TTC549 (cell line): ENCODE results near the gene RBFOX1.

Source experiments
- FAIRE-seq: peaks from 2 replicates; lab custom pipeline; 2012; peaks lifted over from hg19 to GRCh38; lab: Jason Lieb, UNC

Gene RBFOX1

DNA sequence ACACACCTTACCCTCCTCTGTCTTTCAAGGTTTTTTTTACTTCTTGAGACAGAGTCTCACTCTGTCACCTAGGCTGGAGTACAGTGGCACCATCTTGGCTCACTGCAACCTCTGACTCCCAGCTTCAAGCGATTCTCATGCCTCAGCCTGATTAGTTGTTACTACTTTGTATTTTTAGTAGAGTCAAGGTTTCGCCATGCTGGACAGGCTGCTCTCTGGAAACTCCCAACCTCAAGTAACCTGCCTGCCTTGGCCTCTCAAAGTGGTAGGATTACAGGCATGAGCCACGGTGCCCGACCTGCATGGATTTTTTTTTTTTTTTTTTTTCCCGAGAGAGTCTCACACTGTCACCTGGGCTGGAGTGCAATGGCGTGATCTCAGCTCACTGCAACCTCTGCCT lies 273.2 kb downstream of the RBFOX1 start:
- no peak for FAIRE-seq

DNA sequence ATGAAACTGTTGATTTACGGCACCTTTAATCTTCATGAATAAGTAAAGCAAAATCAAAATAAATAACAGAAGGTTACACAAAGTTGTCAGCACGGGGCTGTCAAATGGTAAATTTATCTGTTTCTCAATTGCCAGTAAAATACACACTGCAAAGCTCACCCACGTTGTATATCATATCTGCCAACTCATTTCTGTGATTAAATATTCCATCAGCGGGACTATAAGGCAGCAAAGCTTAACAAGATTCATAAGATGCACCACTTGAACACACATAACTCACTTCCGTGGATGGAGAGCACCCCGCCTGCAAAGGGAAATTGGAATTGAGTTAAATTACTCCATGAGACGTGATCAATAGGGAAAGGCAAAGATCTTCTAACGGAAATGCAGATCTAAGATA lies 280.0 kb downstream of the RBFOX1 start:
- FAIRE-seq = no peak

DNA sequence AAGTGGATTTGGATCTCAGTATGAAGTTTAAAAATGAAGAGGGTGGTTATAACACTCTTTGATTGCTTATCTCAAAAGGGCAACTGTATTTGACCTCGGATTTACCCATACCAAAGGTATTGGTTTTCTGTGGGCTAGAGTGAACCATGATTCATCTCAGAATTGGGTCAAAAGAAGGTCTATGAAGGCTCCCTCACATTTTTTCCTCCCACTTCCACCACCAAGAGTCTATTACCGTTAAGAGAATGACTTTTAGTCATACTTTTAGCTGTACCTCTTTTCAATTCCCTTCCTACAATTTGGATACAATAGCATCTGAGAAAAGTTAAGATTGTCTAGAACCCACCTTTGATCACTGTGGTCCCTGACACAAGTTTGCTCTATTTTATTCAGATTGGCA lies 280.9 kb downstream of the RBFOX1 start:
- FAIRE-seq = no peak

DNA sequence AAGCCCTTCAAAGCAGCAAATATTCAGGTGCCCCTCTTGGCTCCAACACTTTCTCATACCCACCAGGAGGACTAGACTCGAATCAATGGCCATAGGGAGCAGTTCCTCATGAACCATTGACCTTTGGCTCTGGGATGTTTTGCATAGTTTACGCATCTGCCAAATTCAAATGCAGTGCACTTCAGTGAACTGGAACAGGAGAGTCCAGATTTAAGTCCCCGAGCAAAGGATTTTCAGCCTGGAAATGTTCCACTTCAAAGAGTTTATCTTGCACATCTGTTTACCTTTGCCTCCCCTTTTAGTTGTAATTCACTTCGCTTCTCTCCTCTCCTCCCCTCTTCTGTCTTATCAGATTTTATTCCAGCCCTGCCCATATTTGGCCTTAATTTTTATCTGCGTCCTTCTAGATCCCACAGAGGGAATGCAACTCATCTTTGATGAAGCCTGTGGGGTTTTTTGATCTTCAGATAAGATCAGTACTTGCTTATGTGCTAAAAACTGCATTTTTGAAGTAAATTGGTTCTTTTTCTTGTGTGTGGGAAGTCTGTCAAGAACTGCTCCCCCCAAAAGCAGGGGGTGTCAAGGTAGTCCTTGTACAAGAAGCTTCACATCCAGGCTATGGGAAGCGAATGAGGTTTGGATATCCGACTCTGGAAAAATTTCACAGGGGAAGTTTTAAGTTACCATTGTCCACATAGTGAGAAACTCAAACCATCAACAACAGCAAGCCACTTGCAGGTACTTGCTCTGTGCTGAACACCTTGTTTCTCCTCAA lies 281.6 kb downstream of the RBFOX1 start:
- no peak for FAIRE-seq

DNA sequence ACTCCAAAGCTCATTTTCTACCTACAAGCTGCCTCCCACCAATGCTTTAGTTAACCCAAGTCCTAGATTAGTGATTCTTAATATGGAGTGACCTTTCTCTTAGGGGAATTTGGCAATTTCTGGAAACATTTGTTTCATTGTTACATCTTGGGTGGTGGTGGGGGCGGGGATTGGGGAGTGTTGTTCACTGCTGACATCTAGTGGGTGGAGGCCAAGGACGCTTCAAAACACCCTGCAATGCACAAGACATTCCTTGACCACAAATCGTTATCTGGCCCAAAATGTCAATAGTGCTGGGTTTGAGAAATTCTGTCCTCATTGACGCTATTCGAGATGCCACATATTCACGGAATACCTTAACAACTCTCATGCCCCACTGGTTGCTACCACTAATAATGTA lies 282.9 kb downstream of the RBFOX1 start:
- FAIRE-seq = no peak

DNA sequence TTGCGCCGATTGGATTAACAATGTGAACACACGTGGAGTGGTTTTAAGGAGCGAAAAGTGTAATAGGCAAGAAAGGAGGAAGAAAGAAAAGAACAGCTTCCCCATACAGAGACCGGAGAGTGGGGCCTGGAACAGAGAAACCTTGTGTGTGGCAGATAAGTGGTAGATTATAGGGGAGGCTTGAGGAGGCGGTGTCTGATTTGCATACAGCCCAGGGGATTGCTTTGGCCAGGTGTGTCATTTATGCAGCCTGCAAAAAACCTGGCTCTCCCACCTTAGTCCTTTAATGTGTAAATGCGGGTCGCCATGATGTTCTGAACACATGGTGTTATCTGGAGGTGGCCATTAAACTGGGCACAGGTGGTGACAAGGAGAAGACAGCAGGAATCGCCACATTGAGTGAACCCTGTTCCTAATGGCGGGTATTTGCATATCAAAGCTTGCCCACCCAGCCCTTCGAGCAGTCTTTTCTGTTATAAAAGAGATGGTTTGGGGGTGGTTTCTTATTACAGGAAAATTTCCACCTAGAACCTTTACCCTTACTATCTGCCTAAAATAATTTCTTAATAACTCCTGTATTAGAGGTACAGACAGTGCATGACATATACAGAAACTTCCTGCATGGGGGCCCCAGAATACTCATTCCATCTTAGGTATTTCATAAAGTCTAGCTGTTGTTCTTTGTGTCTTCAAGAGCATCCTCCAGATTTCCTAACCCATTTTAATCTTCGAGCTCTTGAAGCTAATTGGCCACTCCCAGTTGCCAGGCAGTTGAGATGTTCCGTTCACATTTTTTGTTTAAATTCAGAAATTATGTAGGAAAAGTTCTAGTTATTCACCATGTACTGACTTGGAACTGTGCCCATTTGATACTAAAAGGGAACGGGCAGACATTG lies 292.5 kb downstream of the RBFOX1 start:
- no peak for FAIRE-seq

DNA sequence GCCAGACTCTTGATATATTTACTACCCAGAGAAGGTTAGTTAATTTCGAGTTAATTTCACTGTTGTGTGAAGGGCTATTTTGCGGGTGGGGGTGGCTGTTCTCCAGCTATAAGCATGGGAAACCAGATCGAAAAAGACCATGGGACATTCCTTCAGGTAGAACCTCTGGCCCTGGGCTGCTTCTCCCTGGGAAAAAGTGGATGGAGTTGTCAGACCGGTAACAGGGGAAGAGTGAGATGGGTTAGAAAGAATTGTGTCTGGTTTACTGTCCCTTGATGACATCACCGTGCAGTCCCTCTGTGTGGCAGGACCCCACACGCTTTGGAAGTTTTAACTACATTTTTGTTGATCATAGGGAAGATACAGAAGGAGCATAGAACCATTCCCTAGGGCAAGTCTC lies 296.3 kb downstream of the RBFOX1 start:
- no peak for FAIRE-seq

DNA sequence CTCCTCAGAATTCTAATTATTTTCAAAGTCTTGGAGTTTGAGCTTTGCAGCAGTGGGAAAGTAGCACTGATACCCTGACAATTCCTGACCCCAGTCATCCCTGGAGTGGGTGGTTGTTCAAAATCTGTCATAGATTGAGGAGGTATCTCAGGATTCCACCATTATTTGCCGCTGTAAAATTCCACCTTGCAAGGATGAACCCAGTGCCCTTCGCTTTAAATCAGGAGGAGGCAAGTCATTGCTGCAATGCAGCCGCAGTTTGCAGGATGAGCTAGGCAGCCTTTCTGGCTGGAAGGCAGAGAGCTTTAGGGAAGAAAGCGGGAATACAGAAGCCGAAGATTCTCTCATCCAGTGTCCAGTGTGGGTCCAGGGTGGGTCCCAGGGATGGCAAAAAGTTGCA lies 296.9 kb downstream of the RBFOX1 start:
- FAIRE-seq = no peak

DNA sequence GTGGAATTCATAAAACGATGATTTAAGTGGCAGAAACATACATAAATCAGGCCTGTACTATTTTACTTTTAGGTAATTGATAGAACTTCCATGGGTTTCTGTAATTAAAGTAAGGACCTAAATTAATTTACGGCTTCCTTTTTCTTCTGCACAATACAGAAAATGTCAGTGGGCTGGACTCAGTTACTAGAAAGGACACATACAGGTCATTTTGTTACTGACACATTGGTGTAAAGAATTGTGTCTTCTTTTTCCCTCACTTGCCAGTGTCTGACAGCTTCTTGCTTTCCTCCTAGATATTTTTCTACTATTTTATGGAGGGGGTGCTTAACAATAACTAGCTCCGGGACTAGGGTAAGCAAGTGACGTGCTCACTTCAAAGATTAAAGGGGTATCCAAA lies 304.8 kb downstream of the RBFOX1 start:
- FAIRE-seq = no peak

DNA sequence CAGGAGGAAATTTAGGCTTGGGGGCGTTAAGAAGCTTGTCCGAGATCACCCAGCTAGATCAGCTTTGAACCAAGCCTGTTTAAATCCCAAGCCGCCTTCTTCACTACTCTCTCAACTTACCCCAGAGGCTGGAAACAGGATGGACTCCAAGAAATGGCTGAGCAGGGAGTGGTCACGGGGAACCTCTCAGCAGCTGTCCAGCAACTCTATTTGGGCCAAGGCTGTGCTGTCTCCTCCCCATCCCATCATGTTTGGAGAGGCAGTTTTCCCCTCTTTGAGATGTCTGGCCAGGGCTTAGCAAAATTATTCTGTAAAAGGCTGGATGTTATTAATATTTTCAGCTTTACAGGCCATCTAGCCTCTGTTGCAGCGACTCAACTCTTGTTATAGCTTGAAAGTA lies 305.7 kb downstream of the RBFOX1 start:
- no peak for FAIRE-seq

DNA sequence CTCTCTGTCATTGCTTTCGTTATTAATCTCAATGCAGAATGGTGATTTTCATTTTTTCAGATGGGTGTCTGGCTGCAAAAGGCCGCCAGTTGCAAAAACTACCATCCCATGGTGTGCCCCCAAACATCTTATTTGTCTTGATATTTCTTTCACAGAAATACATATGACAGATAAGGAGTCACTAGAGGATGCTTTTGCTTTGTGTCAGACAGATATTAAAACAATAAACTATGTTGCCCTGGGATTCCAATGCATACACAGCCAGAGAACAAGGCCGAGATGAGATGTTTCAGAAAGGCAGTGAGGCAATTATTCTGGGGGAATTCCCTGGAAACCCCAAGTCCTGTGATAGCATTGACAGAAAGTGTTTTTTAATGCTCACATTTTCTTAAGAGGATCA lies 307.7 kb downstream of the RBFOX1 start:
- FAIRE-seq = no peak

DNA sequence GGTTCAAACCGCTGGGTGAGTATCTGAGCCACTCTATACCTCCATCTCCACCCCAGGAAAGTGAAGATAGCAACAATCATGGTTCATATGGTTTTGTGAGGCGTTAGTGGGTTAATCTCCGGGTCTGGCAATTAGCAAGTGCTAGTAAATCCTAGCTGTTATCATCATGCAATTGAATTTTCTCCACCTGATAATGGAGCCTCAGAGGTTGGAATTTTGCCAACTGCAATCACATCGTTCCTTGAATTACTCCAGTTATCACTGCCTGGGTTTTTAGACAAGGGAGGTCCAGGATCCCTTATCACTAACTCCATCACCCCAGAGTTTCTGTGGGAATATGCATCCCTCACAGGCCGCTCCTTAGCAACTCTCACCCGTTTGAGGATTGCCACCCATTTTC lies 311.5 kb downstream of the RBFOX1 start:
- FAIRE-seq = no peak

DNA sequence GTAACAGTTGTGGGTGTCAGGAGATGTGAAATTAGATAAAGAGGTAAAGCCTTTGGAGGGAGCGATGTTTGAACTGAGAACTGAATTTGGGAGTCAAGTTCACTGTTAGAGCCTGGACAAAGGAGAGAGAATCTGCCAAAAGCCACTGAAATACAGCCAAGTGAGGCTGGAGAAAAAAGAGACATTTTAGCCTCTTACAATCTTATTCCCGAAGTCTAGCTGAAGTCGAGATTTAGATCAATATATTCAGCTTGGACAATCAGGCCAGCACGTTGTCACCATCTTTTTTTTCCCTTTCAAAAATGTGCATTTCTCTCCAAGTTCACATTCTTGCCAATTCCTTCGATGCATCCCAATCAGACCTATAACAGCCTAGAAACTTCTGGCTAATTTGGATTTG lies 312.2 kb downstream of the RBFOX1 start:
- no peak for FAIRE-seq

DNA sequence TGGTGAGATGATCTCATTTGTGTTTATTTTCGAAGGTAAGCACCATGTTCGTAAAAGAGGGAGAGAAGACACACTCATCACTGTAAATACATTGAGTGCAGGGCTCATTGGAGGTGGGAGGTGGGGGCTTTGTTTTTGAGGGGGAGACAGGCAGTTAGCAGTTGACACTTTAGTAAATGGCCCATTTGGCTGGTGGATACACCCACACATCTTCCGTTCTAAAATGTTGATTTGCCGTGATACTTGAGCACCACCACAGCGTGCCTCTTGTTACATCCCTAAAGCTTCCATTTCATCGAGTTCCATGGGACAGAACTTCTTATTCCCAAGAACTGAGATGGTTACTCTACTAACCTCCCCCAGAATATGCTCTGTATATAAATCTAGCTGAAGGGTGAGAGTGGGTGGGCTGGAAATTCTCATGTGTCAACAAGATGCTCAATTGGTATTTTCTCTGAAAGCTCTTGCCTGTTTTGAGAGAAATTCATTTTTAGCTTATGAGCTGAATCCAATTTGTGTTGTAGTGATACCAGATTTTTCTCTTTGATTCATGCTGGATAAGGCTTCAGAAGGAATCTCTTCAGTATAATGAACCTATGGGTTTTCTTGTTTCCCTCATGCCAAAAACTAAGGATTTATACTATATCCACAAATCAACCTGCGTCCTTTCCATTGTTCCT lies 314.3 kb downstream of the RBFOX1 start:
- FAIRE-seq = no peak

DNA sequence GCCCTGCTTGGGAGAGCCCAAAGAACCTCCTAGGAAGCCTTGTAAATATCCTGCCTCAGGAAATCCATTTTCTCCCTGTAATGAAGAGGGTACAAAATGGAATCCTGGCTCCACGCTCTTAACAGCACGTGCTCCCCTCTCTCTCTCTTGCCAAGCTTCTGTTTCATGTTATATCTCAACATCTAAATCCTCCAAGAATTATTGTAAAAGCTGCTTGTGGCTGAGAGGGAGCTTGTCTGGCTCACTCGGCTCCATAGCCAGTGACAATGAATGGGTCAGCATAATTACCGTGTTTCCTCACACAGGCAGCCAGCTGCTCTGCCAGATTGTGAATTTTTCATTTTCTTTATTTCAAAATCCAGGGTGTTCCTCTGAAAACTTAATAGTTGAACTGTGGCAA lies 317.8 kb downstream of the RBFOX1 start:
- FAIRE-seq = no peak

DNA sequence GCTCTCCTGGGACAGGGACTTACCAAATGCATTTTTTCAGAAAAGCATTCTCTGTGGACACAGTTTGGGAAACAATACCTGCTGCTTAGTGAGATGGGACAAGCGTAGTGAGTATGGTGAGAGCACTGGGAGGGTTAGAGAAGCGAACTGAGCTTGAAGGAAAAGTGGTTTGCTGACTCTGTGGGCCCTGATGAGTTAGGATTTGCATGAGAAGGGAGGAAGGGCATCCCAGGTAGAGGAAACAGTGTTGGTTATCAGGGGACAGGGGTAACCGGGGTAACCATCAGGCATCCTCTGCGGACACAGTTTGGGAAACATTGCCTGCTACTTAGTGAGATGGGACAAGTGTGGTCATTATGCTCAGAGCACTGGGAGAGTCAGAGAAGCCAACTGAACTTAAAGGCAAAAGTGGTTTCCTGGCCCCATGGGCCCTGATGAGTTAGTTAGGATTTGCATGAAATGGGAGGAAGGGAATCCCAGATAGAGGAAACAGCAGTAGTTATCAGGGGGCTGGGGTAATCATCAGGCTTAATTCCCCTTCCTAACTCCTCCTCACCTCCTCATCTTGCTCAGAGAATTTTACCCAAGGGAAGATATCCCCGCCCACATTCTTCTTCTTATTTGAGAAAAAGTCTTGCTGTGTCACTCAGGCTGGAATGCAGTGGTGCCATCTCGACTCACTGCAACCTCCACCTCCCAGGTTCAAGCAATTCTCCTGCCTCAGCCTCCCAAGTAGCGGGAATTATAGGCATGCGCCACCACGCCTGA lies 319.3 kb downstream of the RBFOX1 start:
- no peak for FAIRE-seq

DNA sequence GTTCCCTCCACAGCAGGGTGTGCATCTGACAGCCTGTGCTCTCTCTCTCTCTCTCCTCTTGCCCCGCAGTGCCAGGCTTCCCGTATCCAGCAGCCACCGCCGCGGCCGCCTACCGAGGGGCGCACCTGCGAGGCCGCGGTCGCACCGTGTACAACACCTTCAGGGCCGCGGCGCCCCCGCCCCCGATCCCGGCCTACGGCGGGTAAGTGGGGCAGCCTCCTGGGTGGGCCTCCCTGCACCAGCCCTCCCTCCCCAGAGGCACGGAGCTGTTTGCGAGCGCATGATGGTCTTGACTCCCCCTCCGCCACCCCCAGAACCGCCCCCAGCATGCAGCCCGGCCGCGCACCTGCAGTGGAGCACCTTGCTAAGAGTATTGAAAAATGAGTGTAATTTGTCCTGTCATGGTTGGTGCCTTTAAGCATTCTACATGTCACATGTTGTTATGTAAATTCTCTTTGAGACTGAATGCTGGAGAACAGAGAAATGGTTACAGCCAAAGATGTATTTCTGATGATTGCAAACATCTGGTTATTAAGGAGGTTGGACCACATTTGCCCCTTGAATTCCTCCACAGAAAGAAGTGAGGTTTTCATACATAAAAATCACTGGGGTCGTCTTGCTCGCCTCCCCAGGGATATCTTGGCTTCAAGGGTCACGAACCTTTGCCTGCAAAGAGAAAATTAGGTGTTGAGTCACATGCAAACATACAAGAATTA lies 321.3 kb downstream of the RBFOX1 start:
- FAIRE-seq = no peak

DNA sequence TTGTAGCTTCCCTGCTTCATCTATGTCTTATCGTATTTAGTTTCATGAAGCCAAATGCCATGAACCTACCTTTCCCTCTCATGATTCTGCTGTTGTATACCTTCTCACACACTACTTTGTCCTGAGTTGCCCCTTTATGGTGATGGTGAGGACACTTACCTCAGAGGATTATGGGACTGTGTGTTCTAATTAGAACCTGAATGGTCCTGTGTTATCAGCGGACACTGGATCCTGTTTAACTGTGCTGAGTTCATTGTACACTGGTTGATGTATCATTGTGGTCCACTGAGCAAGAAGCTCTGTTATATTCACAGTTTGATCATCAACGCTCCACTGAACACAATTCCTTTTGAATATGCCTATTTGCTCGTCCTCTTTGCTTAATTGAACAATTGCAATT lies 343.0 kb downstream of the RBFOX1 start:
- FAIRE-seq = no peak

DNA sequence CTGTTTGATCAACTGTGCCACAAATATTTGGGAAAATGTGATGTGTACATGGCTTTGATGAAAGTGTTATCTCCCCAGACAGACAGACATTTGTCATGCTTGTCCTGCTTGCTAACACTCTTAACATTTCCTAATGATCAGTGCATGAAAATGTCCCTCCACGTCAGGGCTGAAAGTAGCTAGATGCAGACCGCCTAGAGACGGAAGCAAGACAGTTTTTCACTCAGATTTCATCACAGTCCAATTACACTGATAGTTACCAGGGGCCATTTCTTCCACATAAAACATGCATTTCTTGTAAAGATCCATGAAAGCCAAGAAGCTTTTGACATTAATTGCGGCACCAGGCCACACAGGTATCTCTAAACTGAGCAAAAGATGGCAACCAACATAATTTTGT lies 347.7 kb downstream of the RBFOX1 start:
- no peak for FAIRE-seq

DNA sequence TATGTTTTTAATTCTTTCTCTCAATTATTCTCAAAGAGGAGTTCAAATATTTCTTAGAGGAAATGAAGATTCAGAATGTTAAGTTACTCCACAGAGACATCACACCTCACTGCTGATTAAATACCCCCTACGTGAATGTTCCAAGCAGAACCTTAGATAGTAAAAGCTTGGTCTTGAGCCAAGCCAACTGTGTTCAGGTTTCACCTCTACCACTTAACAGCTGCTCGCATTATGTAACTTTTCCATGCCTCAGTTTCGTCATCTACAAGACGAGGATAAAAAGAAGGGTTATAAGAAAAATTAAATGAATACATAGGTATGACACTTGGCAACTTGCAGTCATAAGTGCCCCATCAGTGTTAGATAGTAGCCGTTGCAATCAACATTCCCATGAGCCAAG lies 356.2 kb downstream of the RBFOX1 start:
- FAIRE-seq = no peak

DNA sequence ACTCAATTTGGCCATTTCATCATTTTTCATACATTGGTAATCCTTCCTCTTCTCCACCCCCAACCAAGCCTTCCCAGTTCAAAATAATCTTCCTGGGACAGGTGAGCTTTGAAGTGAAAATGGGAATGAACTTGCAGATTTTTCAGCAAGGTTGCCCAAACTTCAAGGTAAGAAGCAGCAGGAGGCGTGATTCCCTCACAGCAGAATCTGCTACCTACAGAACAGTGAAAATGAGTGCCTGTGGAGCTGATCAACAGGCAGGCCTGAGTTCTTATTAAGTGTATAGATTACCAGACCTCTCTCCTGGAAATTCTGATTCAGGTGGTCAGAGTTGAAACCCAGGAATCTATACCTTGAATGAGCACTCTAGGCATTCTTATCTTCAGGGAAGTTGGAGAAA lies 356.6 kb downstream of the RBFOX1 start:
- no peak for FAIRE-seq

DNA sequence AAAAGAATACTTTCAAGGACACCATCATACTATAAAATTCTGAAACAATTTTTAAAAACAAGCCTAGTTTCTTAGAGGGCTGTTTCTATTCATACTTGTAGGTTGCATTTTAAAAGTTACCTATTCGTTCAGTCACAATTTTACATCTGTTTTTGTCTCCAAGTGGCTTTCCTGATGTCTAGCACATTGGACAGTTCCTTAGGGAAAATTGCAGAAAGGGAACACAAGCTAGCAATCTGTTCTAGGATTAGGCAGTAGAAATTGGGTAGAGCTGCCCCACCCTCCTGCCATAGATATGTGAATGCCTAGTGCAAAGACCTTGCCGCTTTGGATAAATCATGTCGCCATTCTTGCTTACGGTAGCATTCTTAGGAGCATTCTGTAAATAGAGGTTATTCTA lies 358.9 kb downstream of the RBFOX1 start:
- FAIRE-seq = no peak
